GM06990 (cell line): Measurements from ENCODE around the gene SNX5.

Experiments
- DNase-seq: peaks from one replicate; pipeline ENCODE4 v3.0.0-alpha.2; 2011; ENCODE audit not compliant: insufficient read length; ENCODE audit errors: extremely low read depth
- H3K27me3 ChIP-seq: replicated peaks from 2 replicates; pipeline ENCODE4 v1.6.0; 2011; ENCODE audit warnings: low read length; ENCODE audit not compliant: control insufficient read depth, insufficient read depth
- H3K36me3 ChIP-seq: 2 replicates; pipeline ENCODE4 v1.5.1; 2011; ENCODE audit warnings: low read length; ENCODE audit not compliant: control insufficient read depth, insufficient read depth
- H3K4me3 ChIP-seq: replicated peaks from 2 replicates; pipeline ENCODE4 v1.5.1; 2011; ENCODE audit warnings: low read depth, mild to moderate bottlenecking, control low read depth, low read length
- CTCF ChIP-seq: IDR thresholded peaks from 2 replicates; pipeline ENCODE4 v1.5.1; 2011; ENCODE audit warnings: low read length, control low read depth, mild to moderate bottlenecking, inconsistent platforms; ENCODE audit not compliant: insufficient read depth, poor library complexity, severe bottlenecking

Gene SNX5

GRCh38 chr20:17896771-17897369 is 71.7 kb downstream of the SNX5 start:
- TF ChIP-seq CTCF, result no peak
- no peak for DNase-seq
- H3K27me3 ChIP-seq, result no peaks in the 10 kb centered on the region
- no peaks in the 10 kb centered on the region for H3K36me3 ChIP-seq
- no peak overlapping the region for H3K4me3 ChIP-seq

- DNase-seq, result no peak
- H3K36me3 ChIP-seq, result no peaks in the 10 kb centered on the region
- H3K4me3 ChIP-seq, result no peak overlapping the region
- no peaks in the 10 kb centered on the region for H3K27me3 ChIP-seq
- no peak for TF ChIP-seq CTCF
Measured at GRCh38 chr20:17896193-17896723, 72.3 kb downstream of the SNX5 start.

GRCh38 chr20:17895641-17896171 is 72.9 kb downstream of the SNX5 start:
- Histone ChIP-seq H3K36me3 (no peaks in the 10 kb centered on the region), H3K27me3 (no peaks in the 10 kb centered on the region), H3K4me3 (peak overlapping the region; percentile 43)
- TF ChIP-seq CTCF, result no peak
- peak; percentile 64 for DNase-seq

- Histone ChIP-seq H3K36me3 (no peaks in the 10 kb centered on the region), H3K4me3 (no peak overlapping the region), H3K27me3 (no peaks in the 10 kb centered on the region)
- no peak for DNase-seq
- no peak for TF ChIP-seq CTCF
Measured at GRCh38 chr20:17893445-17893844, 75.1 kb downstream of the SNX5 start.

- TF ChIP-seq CTCF, result no peak
- DNase-seq, result no peak
- no peaks in the 10 kb centered on the region for H3K27me3 ChIP-seq
- no peak overlapping the region for H3K4me3 ChIP-seq
- no peaks in the 10 kb centered on the region for H3K36me3 ChIP-seq
Measured at GRCh38 chr20:17892189-17892938, 76.2 kb downstream of the SNX5 start.
